GM12878 (cell line): ENCODE measurements around the gene SYMPK. TPM values are rescaled to one million over a fixed set of nuclear protein-coding genes. Genes with fewer than 3 reads are reported as not detected.

ENCODE experiments used
- ATAC-seq: fragments of 200-7000 bp; cut with Tn5 transposase; 3 replicates; pipeline ENCODE4 v1.9.1; 2020; ENCODE audit warnings: mild to moderate bottlenecking, moderate library complexity
- BruUV-seq: library from RNA; stranded (reverse); fragments of 400-500 nt; replicated peaks from 2 replicates; lab custom pipeline; 2021; lab: Mats Ljungman, UMichigan
- CTCF ChIA-PET: fragments of 300-600 bp; sonication (Branson Sonifier 250); formaldehyde crosslinking; extraction: SDS; loops from one replicate; lab custom pipeline; 2021; ENCODE audit warnings: inconsistent platforms; lab: Yijun Ruan, JAX
- POLR2A ChIA-PET: fragments of 350-600 bp; formaldehyde crosslinking; extraction: SDS; loops from one replicate; lab custom pipeline; 2021; ENCODE audit warnings: inconsistent platforms; lab: Charles Lee
- RAD21 ChIA-PET: fragments of 300-600 bp; sonication (Branson Sonifier 250); formaldehyde crosslinking; loops from one replicate; lab custom pipeline; 2023; ENCODE audit warnings: antibody characterized with exemption; ENCODE audit not compliant: unreplicated experiment; lab: Charles Lee
- SMC1A ChIA-PET: fragments of 300-600 bp; sonication (Branson Sonifier 250); formaldehyde crosslinking; loops from one replicate; lab custom pipeline; 2023; ENCODE audit not compliant: unreplicated experiment, uncharacterized antibody; lab: Charles Lee
- DNase-seq: peaks from one replicate; pipeline ENCODE4 v3.0.0-alpha.2; 2011; ENCODE audit warnings: low read depth, low spot score
- FAIRE-seq: peaks from 3 replicates; lab custom pipeline; 2011; peaks lifted over from hg19 to GRCh38; lab: Jason Lieb, UNC
- H2AFZ ChIP-seq: 2 replicates; pipeline ENCODE4 v1.6.0; 2011; ENCODE audit warnings: low read depth, low read length, control low read depth; ENCODE audit not compliant: control insufficient read depth
- H3K27ac ChIP-seq: 2 replicates; pipeline ENCODE4 v1.5.1; 2011; ENCODE audit warnings: control low read depth; ENCODE audit not compliant: control insufficient read depth, insufficient read depth
- H3K27me3 ChIP-seq, 2 experiments: replicated peaks in 1 of 2; 2 replicates each; pipeline versions ENCODE4 v1.6.0 to v1.6.1; 2011; ENCODE audit warnings: low read length in 1 of 2; ENCODE audit not compliant: control insufficient read depth in 2 of 2, insufficient read depth in 2 of 2
- H3K36me3 ChIP-seq, 2 experiments: 2 replicates each; pipeline ENCODE4 v1.5.1; 2011; ENCODE audit warnings: low read length in 1 of 2; ENCODE audit not compliant: control insufficient read depth in 2 of 2, insufficient read depth in 2 of 2
- H3K4me1 ChIP-seq: 2 replicates; pipeline ENCODE4 v1.6.1; 2011; ENCODE audit warnings: mild to moderate bottlenecking, low read length, moderate library complexity, mixed read lengths; ENCODE audit not compliant: control insufficient read depth, insufficient read depth
- H3K4me2 ChIP-seq: 2 replicates; pipeline ENCODE4 v1.6.0; 2011; ENCODE audit warnings: control low read depth; ENCODE audit not compliant: control insufficient read depth, insufficient read depth
- H3K4me3 ChIP-seq: fragments of 200-600 bp; sonication (generic); 2 replicates; pipeline ENCODE4 v1.5.1; 2016
- H3K79me2 ChIP-seq: 2 replicates; pipeline ENCODE4 v1.6.0; 2011; ENCODE audit warnings: low read length; ENCODE audit not compliant: control insufficient read depth, insufficient read depth
- H3K9ac ChIP-seq: 2 replicates; pipeline ENCODE4 v1.8.0; 2011; ENCODE audit warnings: low read length, control low read depth, mixed read lengths; ENCODE audit not compliant: control insufficient read depth, insufficient read depth
- H3K9me3 ChIP-seq: replicated peaks from 3 replicates; pipeline ENCODE4 v1.5.1; 2011; ENCODE audit warnings: mild to moderate bottlenecking, low read length; ENCODE audit not compliant: control insufficient read depth, insufficient read depth
- H4K20me1 ChIP-seq: 2 replicates; pipeline ENCODE4 v1.6.0; 2011; ENCODE audit not compliant: control insufficient read depth, insufficient read depth
- ASH2L ChIP-seq: fragments of 300-600, 200-600 bp; sonication (generic); IDR thresholded peaks from 2 replicates; pipeline ENCODE4 v1.6.1; 2017; ENCODE audit warnings: low read depth, mild to moderate bottlenecking, borderline replicate concordance
- BMI1 ChIP-seq: fragments of 450-650 bp; IDR thresholded peaks from 2 replicates; pipeline ENCODE4 v1.6.1; 2016; ENCODE audit warnings: mild to moderate bottlenecking, moderate library complexity, borderline replicate concordance
- CBFB ChIP-seq: IDR thresholded peaks from 2 replicates; pipeline ENCODE4 v1.6.1; 2016; ENCODE audit warnings: antibody characterized with exemption, low read depth
- CBX5 ChIP-seq: sonication (generic); IDR thresholded peaks from 2 replicates; pipeline ENCODE4 v1.6.1; 2016; ENCODE audit warnings: low read depth, moderate library complexity, mild to moderate bottlenecking, inconsistent platforms
- CEBPB ChIP-seq, 2 experiments: fragments of 150-350 bp in 1 of 2; IDR thresholded peaks; 2 replicates each; pipeline ENCODE4 v1.6.1; 2012 to 2014; ENCODE audit warnings: low read depth in 2 of 2, low read length in 2 of 2, borderline replicate concordance in 1 of 2, inconsistent platforms in 1 of 2
- GABPA ChIP-seq: IDR thresholded peaks from 2 replicates; pipeline ENCODE4 v1.6.1; 2014; ENCODE audit warnings: antibody characterized with exemption, low read depth, mild to moderate bottlenecking, inconsistent platforms
- GATAD2B ChIP-seq: fragments of 450-650 bp; conservative IDR thresholded peaks from 2 replicates; pipeline ENCODE4 v1.6.1; 2017; ENCODE audit warnings: low read depth, mild to moderate bottlenecking, moderate library complexity
- POLR2A ChIP-seq: IDR thresholded peaks from 2 replicates; pipeline ENCODE4 v1.6.1; 2011; ENCODE audit warnings: low read depth, mild to moderate bottlenecking, low read length
- RAD21 ChIP-seq: IDR thresholded peaks from 2 replicates; pipeline ENCODE4 v1.6.1; 2011; ENCODE audit warnings: mild to moderate bottlenecking, low read depth, low read length, moderate library complexity; ENCODE audit not compliant: insufficient read depth
- RCOR1 ChIP-seq: conservative IDR thresholded peaks from 2 replicates; pipeline ENCODE4 v1.6.1; 2012; ENCODE audit warnings: low read depth, low read length, improper control_type of control experiment
- SMAD5 ChIP-seq: IDR thresholded peaks from 2 replicates; pipeline ENCODE4 v1.6.1; 2016; ENCODE audit warnings: antibody characterized with exemption, low read depth
- STAT3 ChIP-seq: IDR thresholded peaks from 2 replicates; pipeline ENCODE4 v1.6.1; 2011; ENCODE audit warnings: low read depth, low read length, improper control_type of control experiment
- ZNF274 ChIP-seq: IDR thresholded peaks from one replicate; pipeline ENCODE4 v1.8.0; 2011; ENCODE audit not compliant: insufficient read length, insufficient read depth
- ZNF622 ChIP-seq: fragments of 450-650 bp; IDR thresholded peaks from 2 replicates; pipeline ENCODE4 v1.6.1; 2017; ENCODE audit warnings: mild to moderate bottlenecking, inconsistent platforms
- WGBS: methylation state at CpG from one replicate; pipeline ENCODE4 v1.1.6; 2016; ENCODE audit warnings: low lambda C conversion rate; ENCODE audit not compliant: insufficient replicate concordance, insufficient coverage; ENCODE audit errors: missing lambda C conversion rate; 5-methylcytosine and 5-hydroxymethylcytosine counted together
- in situ Hi-C: fragments of 300-500 bp; cut with MboI; formaldehyde crosslinking; loops from 9 replicates; pipeline ENCODE4 v1.14.3; 2018; ENCODE audit warnings: mixed read lengths
- intact Hi-C: fragments of 100-400 bp; cut with micrococcal nuclease; formaldehyde crosslinking; loops from one replicate; pipeline ENCODE4 v1.14.2; 2022; ENCODE audit not compliant: unreplicated experiment
- polyA plus RNA-seq, 11 experiments: library from polyadenylated mRNA; depleted of rRNA in 4 of 11; unstranded in 6 of 11; stranded (reverse) in 5 of 11; fragments of >200 nt; fragmentation: Nextera tagmentation in 4 of 11; fragmentation: Illumina TruSeq in 1 of 11; extraction: Ambion mirVana in 4 of 11; extraction: Trizol in 1 of 11; gene quantifications; 1 replicate in 1 of 11; 2 replicates in 10 of 11; pipeline versions ENCODE4 v1.2.1 to v1.2.3, GENCODE V29; 2011 to 2016; ENCODE audit warnings: inconsistent platforms in 2 of 11, missing spikeins in 2 of 11, low read depth in 1 of 11
- total RNA-seq, 4 experiments: library from RNA; depleted of rRNA in 3 of 4; stranded (reverse); fragments of >200 nt in 3 of 4; fragmentation: Illumina TruSeq in 1 of 4; extraction: Trizol in 1 of 4; gene quantifications; 2 replicates each; pipeline versions ENCODE4 v1.2.1 to v1.2.3, GENCODE V29; 2013 to 2021
- TF ChIP-seq, protein P1 (sequence below): fragments of 450-650 bp; IDR thresholded peaks from 2 replicates; pipeline ENCODE4 v1.6.1; 2017; ENCODE audit warnings: mild to moderate bottlenecking
- TF ChIP-seq, protein P2 (sequence below): fragments of 150-350 bp; IDR thresholded peaks from 2 replicates; pipeline ENCODE4 v1.6.1; 2014; ENCODE audit warnings: mild to moderate bottlenecking, low read depth, low read length
- TF ChIP-seq, protein P3 (sequence below): fragments of 450-650 bp; IDR thresholded peaks from 2 replicates; pipeline ENCODE4 v1.6.1; 2016; ENCODE audit warnings: mild to moderate bottlenecking

The SYMPK gene
- total and polyA plus RNA-seq, 10 of the 15 experiments (the other 5 are each of a cell fraction or from before 2014, with no cell fraction given), result 0.49 to 109 (median 42.5) TPM

DNA sequence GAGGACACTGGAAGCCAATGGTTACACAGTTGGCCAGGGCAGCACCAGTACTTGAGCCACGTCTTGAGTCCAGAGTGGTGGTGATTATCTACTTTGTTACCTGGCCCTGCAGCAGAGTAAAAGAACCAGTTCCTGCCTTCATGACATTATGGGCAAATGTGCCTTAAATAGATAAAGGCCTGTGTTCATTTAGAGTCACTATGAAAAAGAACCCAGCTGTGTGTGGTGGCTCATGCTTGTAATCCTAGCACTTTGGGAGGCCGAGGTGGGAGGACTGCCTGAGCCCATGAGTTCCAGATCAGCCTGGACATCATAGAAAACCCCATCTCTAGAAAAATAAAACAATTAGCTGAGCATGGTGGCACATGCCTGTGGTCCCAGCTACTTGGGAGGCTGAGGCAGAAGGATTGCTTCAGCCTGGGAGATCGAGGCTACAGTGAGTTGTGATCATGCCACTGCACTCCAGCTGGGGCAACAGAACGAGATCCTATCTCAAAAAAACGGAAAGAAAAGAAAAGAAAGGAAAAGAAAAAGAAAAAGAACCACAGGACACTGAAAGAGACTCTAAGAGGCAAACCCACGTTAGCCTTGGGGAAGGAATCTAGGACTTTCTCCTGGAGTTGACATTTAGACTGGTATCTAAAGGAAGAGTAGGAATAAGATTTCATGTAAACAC is 26.4 kb upstream of the SYMPK start:
- H3K4me2 ChIP-seq, result no peak overlapping the region
- BruUV-seq, result no TSS peak
- 74% methylated on average over 6 of the region's 6 CpGs for WGBS
- SMC1A ChIA-PET, result no interaction called here
- H3K9me3 ChIP-seq, result no peaks in the 10 kb centered on the region
- no peaks in the 10 kb centered on the region for H3K27me3 ChIP-seq
- intact Hi-C loops (no loop called here), in situ Hi-C loops (no loop called here)
- peaks cover 9% of the 10 kb centered on the region for H3K4me1 ChIP-seq
- CTCF ChIA-PET, result no interaction called here
- DNase-seq, result no peak
- peaks cover 9% of the 10 kb centered on the region for H3K79me2 ChIP-seq
- H4K20me1 ChIP-seq, result no peaks in the 10 kb centered on the region
- no peaks in the 10 kb centered on the region; a peak in 1 of 4 replicates for H3K36me3 ChIP-seq
- FAIRE-seq, result no peak
- H3K27ac ChIP-seq, result no peak overlapping the region
- ATAC-seq, result no peak
- RAD21 ChIA-PET, result interaction anchor here (0.6 kb wide), 1 partner anchor 549 kb away, joined by 5 read pairs; no protein-coding TSS in a partner anchor
- no peak overlapping the region for H3K4me3 ChIP-seq
- POLR2A ChIA-PET, result interaction anchor here (0.6 to 1.0 kb wide), 3 partner anchors 12 to 93 kb away, joined by 3 to 4 read pairs (median 3); no protein-coding TSS in a partner anchor
- H2AFZ ChIP-seq, result no peak overlapping the region
- TF ChIP-seq, protein P1, sequence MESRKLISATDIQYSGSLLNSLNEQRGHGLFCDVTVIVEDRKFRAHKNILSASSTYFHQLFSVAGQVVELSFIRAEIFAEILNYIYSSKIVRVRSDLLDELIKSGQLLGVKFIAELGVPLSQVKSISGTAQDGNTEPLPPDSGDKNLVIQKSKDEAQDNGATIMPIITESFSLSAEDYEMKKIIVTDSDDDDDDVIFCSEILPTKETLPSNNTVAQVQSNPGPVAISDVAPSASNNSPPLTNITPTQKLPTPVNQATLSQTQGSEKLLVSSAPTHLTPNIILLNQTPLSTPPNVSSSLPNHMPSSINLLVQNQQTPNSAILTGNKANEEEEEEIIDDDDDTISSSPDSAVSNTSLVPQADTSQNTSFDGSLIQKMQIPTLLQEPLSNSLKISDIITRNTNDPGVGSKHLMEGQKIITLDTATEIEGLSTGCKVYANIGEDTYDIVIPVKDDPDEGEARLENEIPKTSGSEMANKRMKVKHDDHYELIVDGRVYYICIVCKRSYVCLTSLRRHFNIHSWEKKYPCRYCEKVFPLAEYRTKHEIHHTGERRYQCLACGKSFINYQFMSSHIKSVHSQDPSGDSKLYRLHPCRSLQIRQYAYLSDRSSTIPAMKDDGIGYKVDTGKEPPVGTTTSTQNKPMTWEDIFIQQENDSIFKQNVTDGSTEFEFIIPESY, result no peak
- TF ChIP-seq, protein P2, sequence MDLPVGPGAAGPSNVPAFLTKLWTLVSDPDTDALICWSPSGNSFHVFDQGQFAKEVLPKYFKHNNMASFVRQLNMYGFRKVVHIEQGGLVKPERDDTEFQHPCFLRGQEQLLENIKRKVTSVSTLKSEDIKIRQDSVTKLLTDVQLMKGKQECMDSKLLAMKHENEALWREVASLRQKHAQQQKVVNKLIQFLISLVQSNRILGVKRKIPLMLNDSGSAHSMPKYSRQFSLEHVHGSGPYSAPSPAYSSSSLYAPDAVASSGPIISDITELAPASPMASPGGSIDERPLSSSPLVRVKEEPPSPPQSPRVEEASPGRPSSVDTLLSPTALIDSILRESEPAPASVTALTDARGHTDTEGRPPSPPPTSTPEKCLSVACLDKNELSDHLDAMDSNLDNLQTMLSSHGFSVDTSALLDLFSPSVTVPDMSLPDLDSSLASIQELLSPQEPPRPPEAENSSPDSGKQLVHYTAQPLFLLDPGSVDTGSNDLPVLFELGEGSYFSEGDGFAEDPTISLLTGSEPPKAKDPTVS, result no peak
- no peak for TF ChIP-seq CBFB
- no peak for TF ChIP-seq ASH2L
- TF ChIP-seq GATAD2B, result no peak
- TF ChIP-seq POLR2A, result no peak
- TF ChIP-seq ZNF622, result no peak
- TF ChIP-seq STAT3, result no peak
- no peak for TF ChIP-seq SMAD5
- TF ChIP-seq, protein P3, sequence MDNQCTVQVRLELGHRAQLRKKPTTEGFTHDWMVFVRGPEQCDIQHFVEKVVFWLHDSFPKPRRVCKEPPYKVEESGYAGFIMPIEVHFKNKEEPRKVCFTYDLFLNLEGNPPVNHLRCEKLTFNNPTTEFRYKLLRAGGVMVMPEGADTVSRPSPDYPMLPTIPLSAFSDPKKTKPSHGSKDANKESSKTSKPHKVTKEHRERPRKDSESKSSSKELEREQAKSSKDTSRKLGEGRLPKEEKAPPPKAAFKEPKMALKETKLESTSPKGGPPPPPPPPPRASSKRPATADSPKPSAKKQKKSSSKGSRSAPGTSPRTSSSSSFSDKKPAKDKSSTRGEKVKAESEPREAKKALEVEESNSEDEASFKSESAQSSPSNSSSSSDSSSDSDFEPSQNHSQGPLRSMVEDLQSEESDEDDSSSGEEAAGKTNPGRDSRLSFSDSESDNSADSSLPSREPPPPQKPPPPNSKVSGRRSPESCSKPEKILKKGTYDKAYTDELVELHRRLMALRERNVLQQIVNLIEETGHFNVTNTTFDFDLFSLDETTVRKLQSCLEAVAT, result no peak
- no peak for TF ChIP-seq RCOR1
- TF ChIP-seq CEBPB (IDR thresholded peaks at IDR 0.05; ENCODE audit: borderline replicate concordance in 1 of 2, low read depth in 2 of 2, low read length in 2 of 2), result no peak
- TF ChIP-seq ZNF274, result no peak
- no peak for TF ChIP-seq GABPA
- TF ChIP-seq CBX5, result no peak
- no peak for TF ChIP-seq BMI1
- TF ChIP-seq RAD21, result no peak
- no peak overlapping the region for H3K9ac ChIP-seq
